Suprapubic skin (tissue), 4 donors: Measurements from ENCODE around the gene PRDX5. TPM values are rescaled to one million over a fixed set of nuclear protein-coding genes. Genes with fewer than 3 reads are reported as not detected.

Source experiments
- DNase-seq, 2 donors: peaks; one replicate each; pipeline ENCODE4 v3.0.0-alpha.2; 2019; ENCODE audit warnings: low spot score in 2 of 2
- H3K27ac ChIP-seq: fragments of 200-600 bp; sonication (generic); one replicate; pipeline ENCODE4 v1.5.1; 2019
- H3K27me3 ChIP-seq: fragments of 200-600 bp; sonication (generic); one replicate; pipeline ENCODE4 v1.5.1; 2019
- H3K36me3 ChIP-seq: fragments of 200-600 bp; sonication (generic); one replicate; pipeline ENCODE4 v1.5.1; 2019
- H3K4me1 ChIP-seq: fragments of 200-600 bp; sonication (generic); one replicate; pipeline ENCODE4 v1.5.1; 2019
- H3K4me3 ChIP-seq: fragments of 200-600 bp; sonication (generic); one replicate; pipeline ENCODE4 v1.5.1; 2019; ENCODE audit warnings: mild to moderate bottlenecking
- H3K9me3 ChIP-seq: fragments of 200-600 bp; sonication (generic); one replicate; pipeline ENCODE4 v1.5.1; 2019
- EP300 ChIP-seq: sonication (generic); formaldehyde crosslinking; IDR thresholded peaks from one replicate; pipeline ENCODE4 v1.6.1; 2017; ENCODE audit warnings: antibody characterized with exemption
- POLR2A ChIP-seq, 2 donors: fragments of 450-650 bp; IDR thresholded peaks; one replicate each; pipeline ENCODE4 v1.6.1; 2017; ENCODE audit warnings: antibody characterized with exemption in 2 of 2, mild to moderate bottlenecking in 2 of 2, moderate library complexity in 2 of 2
- POLR2AphosphoS5 ChIP-seq, 3 donors: sonication (generic); formaldehyde crosslinking; IDR thresholded peaks; one replicate each; pipeline ENCODE4 v1.6.1; 2017; ENCODE audit warnings: antibody characterized with exemption in 3 of 3
- WGBS: methylation state at CpG from one replicate; pipeline ENCODE4 v1.1.5; 2018; 5-methylcytosine and 5-hydroxymethylcytosine counted together
- total RNA-seq, 4 donors: library from RNA; depleted of rRNA; stranded (reverse); fragments of >200 nt; gene quantifications; one replicate each; pipeline ENCODE4 v1.1.0, GENCODE V29; 2016
- TF ChIP-seq, protein P1 (sequence below), 2 donors: fragments of 200-600 bp in 1 of 2; fragments of 450-650 bp in 1 of 2; sonication (generic) in 1 of 2; IDR thresholded peaks; one replicate each; pipeline ENCODE4 v1.5.1; 2016 to 2019; ENCODE audit warnings: antibody characterized with exemption in 2 of 2, mild to moderate bottlenecking in 1 of 2, moderate library complexity in 1 of 2

The PRDX5 gene
- total RNA-seq, 4 donors from 2014 or later, result 130 to 227 (median 187) TPM

DNA sequence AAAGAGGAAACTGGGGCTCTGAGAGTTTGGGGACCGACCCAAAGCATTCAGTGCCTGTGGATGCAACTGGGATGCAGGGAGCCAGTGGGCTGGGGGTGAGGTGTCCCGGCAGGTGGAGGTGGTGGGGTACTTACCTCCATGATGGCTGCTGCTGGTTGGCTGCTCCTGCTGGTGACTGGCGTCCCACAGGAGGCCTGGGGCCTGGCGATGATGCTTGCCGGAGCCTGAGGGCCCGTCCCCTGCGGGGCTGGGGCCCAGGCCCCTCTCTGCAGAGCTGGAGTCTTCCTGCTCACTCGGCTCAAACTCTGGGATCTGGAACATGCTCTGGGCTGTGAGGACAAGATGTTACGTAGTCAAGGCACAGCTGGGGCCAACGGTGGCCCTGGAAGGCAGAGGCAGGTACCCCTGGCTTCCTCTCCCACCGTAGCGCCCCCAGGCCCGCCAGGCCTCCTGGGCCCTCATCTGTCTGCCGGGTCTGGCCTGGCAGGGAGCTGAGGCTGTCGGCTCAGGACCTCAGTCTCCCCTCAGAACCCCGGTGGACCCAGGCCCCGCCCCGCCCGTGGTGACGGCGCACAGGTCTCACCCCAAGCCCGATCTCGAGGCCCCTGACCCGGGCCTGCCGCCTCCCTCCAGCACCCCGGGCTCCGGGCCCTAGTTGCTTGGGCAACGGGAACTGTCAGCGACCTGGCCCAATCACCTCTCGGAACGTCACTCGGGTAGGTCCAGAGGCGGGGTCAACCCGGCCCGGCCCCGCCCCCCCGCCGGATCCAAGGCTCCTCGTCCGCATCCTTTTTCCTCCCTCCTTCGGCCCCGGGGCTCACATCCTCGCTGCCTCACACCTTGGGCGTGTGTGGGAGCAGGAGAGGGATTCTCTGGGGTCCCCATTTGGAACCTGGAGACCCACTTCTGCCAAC lies 33.6 kb upstream of the PRDX5 start, which contains the start of gene BAD:
Gene BAD, minus strand, starts transcription at position 618 of the 914 bp plus-strand sequence. Its CDS starts 297 bp downstream, at position 321.
- peaks cover 6% of the 10 kb centered on the region for H3K36me3 ChIP-seq
- TF ChIP-seq POLR2AphosphoS5 (IDR thresholded peaks at IDR 0.05), result no peak
- TF ChIP-seq, protein P1, sequence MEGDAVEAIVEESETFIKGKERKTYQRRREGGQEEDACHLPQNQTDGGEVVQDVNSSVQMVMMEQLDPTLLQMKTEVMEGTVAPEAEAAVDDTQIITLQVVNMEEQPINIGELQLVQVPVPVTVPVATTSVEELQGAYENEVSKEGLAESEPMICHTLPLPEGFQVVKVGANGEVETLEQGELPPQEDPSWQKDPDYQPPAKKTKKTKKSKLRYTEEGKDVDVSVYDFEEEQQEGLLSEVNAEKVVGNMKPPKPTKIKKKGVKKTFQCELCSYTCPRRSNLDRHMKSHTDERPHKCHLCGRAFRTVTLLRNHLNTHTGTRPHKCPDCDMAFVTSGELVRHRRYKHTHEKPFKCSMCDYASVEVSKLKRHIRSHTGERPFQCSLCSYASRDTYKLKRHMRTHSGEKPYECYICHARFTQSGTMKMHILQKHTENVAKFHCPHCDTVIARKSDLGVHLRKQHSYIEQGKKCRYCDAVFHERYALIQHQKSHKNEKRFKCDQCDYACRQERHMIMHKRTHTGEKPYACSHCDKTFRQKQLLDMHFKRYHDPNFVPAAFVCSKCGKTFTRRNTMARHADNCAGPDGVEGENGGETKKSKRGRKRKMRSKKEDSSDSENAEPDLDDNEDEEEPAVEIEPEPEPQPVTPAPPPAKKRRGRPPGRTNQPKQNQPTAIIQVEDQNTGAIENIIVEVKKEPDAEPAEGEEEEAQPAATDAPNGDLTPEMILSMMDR (IDR thresholded peaks at IDR 0.05), result no peak
- peak in 1 of 2 donors; percentile 5 for TF ChIP-seq POLR2A (IDR thresholded peaks at IDR 0.05)
- no peak for TF ChIP-seq EP300
- WGBS, result 4% methylated on average over 9 of the region's 44 CpGs
- peak within 1 kb of the TSS; percentile 81 for H3K4me3 ChIP-seq
- DNase-seq, result peak; percentile 97 to 98
- no peaks in the 10 kb centered on the region for H3K27me3 ChIP-seq
- H3K27ac ChIP-seq, result peak within 1 kb of the TSS; percentile 92
- no peaks in the 10 kb centered on the region for H3K9me3 ChIP-seq
- H3K4me1 ChIP-seq, result peaks cover 29% of the 10 kb centered on the region

DNA sequence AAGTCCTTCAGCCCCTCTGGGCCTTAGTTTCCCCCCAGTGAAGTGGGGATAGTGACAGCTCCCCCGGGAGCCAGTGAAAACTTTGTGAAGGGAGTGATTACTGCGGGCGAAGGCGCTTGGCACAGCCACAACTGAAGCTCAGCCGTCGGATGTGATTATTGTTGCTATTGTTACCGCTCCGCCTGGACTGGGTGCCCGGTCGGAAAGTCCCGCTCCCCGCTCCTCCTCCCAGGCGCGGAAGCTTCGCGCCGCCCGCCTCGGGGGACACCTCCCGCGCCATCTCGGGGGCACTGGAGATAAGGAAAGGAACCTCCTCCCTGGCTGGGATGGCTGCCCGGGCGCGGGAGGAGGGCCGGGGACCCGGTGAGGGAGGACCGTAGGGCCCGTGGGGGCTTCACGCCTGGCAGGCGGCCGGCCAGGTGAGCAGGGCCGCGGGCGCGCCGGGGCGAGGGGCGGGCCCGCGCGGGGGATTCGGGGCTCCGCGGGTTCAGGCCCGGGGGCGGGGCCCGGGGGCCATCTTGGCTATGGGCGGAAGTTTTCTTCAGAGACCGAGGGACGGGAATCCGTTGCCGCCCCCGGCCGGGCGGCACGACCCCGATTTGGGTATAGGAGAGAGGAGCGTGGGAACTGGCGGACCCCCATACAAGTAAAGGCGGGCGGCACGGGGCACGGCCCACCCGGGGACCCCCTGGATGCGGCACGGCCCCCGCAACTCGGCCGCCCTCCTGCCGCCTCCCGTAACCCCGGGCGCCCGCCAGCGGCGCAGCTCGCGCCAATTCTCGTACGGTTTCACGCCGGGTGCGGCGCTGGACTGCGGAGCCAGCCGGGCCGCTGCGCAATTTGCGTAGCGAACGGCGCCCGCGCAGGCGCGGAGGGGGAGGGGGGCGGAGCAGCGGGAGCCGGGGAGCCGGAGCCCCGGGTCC lies 32.7 kb upstream of the PRDX5 start, which contains the start of gene GPR137:
Gene GPR137, plus strand, starts transcription at position 887 of the 923 bp plus-strand sequence. CDS start 677 bp downstream, outside the sequence.
- H3K4me3 ChIP-seq, result peak within 1 kb of the TSS; percentile 81
- 0% methylated on average over 7 of the region's 102 CpGs for WGBS
- H3K27ac ChIP-seq, result peak within 1 kb of the TSS; percentile 92
- peak; percentile 92 to 95 for DNase-seq
- H3K36me3 ChIP-seq, result peaks cover 6% of the 10 kb centered on the region
- H3K27me3 ChIP-seq, result no peaks in the 10 kb centered on the region
- H3K4me1 ChIP-seq, result peaks cover 29% of the 10 kb centered on the region
- TF ChIP-seq POLR2AphosphoS5 (IDR thresholded peaks at IDR 0.05) (peak in 1 of 3 donors; percentile 77), POLR2A (IDR thresholded peaks at IDR 0.05) (peak in 1 of 2 donors; percentile 11), EP300 (no peak)
- no peaks in the 10 kb centered on the region for H3K9me3 ChIP-seq

DNA sequence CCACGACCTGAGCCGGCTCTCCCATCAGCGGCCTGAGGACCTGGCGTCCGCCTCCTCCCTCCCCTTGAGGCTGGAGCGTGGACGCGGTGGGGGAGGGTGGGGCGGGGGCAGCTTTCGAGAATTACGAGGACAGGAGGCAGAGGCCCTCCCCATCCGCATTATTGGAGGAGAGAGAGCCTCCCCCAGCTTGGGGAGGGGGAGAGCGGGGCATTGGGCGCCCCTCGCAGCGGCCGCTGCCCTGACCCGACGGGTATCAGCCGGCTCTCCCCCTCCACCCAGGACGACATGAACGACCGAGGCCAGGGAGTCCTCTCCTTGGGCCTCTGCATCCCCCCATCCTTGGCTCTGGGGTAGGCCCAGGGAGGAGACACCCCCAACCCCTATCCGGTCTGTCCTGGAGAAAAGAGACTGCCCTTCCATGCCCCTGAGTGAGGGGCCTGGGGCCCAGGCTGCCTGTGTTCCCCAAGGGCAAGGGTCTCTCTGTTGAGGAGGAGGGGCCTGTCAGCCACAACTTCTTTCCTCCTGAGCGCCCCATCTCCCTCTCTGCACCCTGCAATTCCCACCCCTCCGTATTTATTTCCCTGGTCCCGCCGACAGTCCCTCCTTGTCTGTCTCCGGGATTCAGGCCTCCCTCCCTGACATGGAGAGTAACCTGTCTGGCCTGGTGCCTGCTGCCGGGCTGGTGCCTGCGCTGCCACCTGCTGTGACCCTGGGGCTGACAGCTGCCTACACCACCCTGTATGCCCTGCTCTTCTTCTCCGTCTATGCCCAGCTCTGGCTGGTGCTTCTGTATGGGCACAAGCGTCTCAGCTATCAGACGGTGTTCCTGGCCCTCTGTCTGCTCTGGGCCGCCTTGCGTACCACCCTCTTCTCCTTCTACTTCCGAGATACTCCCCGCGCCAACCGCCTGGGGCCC lies 31.8 kb upstream of the PRDX5 start:
- DNase-seq, result no peak
- no peak for TF ChIP-seq POLR2A (IDR thresholded peaks at IDR 0.05)
- H3K27me3 ChIP-seq, result peaks cover 2% of the 10 kb centered on the region
- H3K27ac ChIP-seq, result peak overlapping the region; percentile 92
- H3K4me3 ChIP-seq, result peak overlapping the region; percentile 81
- H3K9me3 ChIP-seq, result no peaks in the 10 kb centered on the region
- H3K36me3 ChIP-seq, result peaks cover 6% of the 10 kb centered on the region
- peaks cover 34% of the 10 kb centered on the region for H3K4me1 ChIP-seq
- 32% methylated on average over 23 of the region's 40 CpGs for WGBS

DNA sequence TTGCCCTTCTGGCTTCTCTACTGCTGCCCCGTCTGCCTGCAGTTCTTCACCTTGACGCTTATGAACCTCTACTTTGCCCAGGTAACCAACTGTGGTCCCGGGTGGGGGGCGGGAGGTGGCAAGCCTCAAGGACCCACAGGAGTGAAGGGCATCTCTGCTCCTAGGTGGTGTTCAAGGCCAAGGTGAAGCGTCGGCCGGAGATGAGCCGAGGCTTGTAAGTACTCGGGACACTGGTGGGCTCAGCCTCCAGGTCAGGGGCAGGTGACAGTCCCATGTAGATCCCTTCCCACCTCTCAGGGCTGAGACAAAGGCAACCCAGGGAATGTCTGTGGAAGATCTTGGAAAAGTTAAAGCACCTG lies 31.1 kb upstream of the PRDX5 start:
- Histone ChIP-seq H3K27ac (no peak overlapping the region), H3K9me3 (no peaks in the 10 kb centered on the region), H3K4me3 (no peak overlapping the region), H3K36me3 (peaks cover 6% of the 10 kb centered on the region), H3K27me3 (peaks cover 9% of the 10 kb centered on the region), H3K4me1 (peaks cover 40% of the 10 kb centered on the region)
- DNase-seq, result no peak
- TF ChIP-seq POLR2A (IDR thresholded peaks at IDR 0.05), result no peak
- 90% methylated on average over 9 of the region's 9 CpGs for WGBS

DNA sequence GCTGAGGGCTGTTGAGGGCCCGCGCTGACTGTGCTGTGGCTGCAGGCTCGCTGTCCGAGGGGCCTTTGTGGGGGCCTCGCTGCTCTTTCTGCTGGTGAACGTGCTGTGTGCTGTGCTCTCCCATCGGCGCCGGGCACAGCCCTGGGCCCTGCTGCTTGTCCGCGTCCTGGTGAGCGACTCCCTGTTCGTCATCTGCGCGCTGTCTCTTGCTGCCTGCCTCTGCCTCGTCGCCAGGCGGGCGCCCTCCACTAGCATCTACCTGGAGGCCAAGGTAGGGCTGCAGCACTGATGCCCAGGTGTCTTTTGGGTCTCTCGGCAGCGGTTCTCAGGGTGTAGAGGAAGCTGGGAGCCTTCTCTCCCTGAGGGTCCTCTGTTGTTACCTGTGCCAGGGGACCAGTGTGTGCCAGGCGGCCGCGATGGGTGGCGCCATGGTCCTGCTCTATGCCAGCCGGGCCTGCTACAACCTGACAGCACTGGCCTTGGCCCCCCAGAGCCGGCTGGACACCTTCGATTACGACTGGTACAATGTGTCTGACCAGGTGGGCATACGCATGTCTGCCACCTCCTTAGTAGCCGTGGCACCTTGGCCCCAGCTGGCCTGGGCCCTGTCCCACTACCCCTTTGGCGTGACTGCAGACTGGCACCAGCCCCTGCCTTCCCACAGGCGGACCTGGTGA lies 30.1 kb upstream of the PRDX5 start:
- no peaks in the 10 kb centered on the region for H3K9me3 ChIP-seq
- H3K27me3 ChIP-seq, result peaks cover 19% of the 10 kb centered on the region
- H3K36me3 ChIP-seq, result peaks cover 6% of the 10 kb centered on the region
- no peak for DNase-seq
- no peak overlapping the region for H3K4me3 ChIP-seq
- H3K27ac ChIP-seq, result no peak overlapping the region
- peaks cover 50% of the 10 kb centered on the region for H3K4me1 ChIP-seq
- TF ChIP-seq POLR2AphosphoS5 (IDR thresholded peaks at IDR 0.05) (no peak), POLR2A (IDR thresholded peaks at IDR 0.05) (no peak), EP300 (no peak)
- TF ChIP-seq, protein P1 (IDR thresholded peaks at IDR 0.05), result no peak
- 95% methylated on average over 23 of the region's 33 CpGs for WGBS
